PC-9 (cell line): ENCODE measurements around the gene PRDM10.
"Not testable (repeated sequence)": the region's sequence is repeated elsewhere in the genome, so short reads cannot be mapped to it uniquely, and the experiment has no call there.

ENCODE experiments used
- CTCF ChIP-seq: fragments of 200-600 bp; sonication (generic); conservative IDR thresholded peaks from 2 replicates; pipeline ENCODE4 v1.6.1; 2017; ENCODE audit warnings: mixed run types, antibody characterized with exemption, mild to moderate bottlenecking, moderate library complexity
- EZH2 ChIP-seq: fragments of 200-600 bp; sonication (generic); IDR thresholded peaks from 2 replicates; pipeline ENCODE4 v1.8.0; 2017; ENCODE audit warnings: antibody characterized with exemption, low read depth

- TF ChIP-seq CTCF, EZH2: not testable (repeated sequence)
Observed at GRCh38 chr11:129971856-129972255, 30.8 kb downstream of the PRDM10 start.
